Neural progenitor cell (in vitro differentiated cells): ENCODE measurements around the gene MASTL. TPM values are rescaled to one million over a fixed set of nuclear protein-coding genes. Genes with fewer than 3 reads are reported as not detected.
A peak's percentile ranks its signal among the peaks of the same experiment; 100 is the strongest.

Source experiments
- DNase-seq: peaks from one replicate; pipeline ENCODE4 v3.0.0-alpha.2; 2016; ENCODE audit warnings: low spot score
- H2AFZ ChIP-seq: fragments of 200-600 bp; sonication (generic); replicated peaks from 2 replicates; pipeline ENCODE4 v1.6.1; 2016; ENCODE audit warnings: antibody characterized with exemption
- H3F3A ChIP-seq: fragments of 200-600 bp; sonication (generic); 2 replicates; pipeline ENCODE4 v1.6.1; 2016; ENCODE audit warnings: antibody characterized with exemption, low read depth
- H3K27ac ChIP-seq: fragments of 200-600 bp; sonication (generic); 2 replicates; pipeline ENCODE4 v1.5.1; 2016; ENCODE audit warnings: mild to moderate bottlenecking
- H3K27me3 ChIP-seq: fragments of 200-600 bp; sonication (generic); 2 replicates; pipeline ENCODE4 v1.6.1; 2016; ENCODE audit warnings: mild to moderate bottlenecking, moderate library complexity
- H3K36me3 ChIP-seq: fragments of 200-600 bp; sonication (generic); 2 replicates; pipeline ENCODE4 v1.5.1; 2016
- H3K4me1 ChIP-seq: fragments of 200-600 bp; sonication (generic); 2 replicates; pipeline ENCODE4 v1.6.1; 2016; ENCODE audit warnings: mixed run types
- H3K4me2 ChIP-seq: fragments of 200-600 bp; sonication (generic); 2 replicates; pipeline ENCODE4 v1.6.1; 2016
- H3K4me3 ChIP-seq: fragments of 200-600 bp; sonication (generic); 2 replicates; pipeline ENCODE4 v1.5.1; 2016
- H3K79me2 ChIP-seq: fragments of 200-600 bp; sonication (generic); 2 replicates; pipeline ENCODE4 v1.6.1; 2016; ENCODE audit warnings: low read depth
- H3K9ac ChIP-seq: fragments of 200-600 bp; sonication (generic); 2 replicates; pipeline ENCODE4 v1.6.1; 2016
- H3K9me3 ChIP-seq: fragments of 200-600 bp; sonication (generic); 2 replicates; pipeline ENCODE4 v1.5.1; 2016; ENCODE audit warnings: low read depth
- H4K20me1 ChIP-seq: fragments of 200-600 bp; sonication (generic); 2 replicates; pipeline ENCODE4 v1.6.1; 2016; ENCODE audit warnings: low read depth
- H3K27ac Mint-ChIP-seq: 3 replicates; pipeline ENCODE4 v1.8.0; 2021; ENCODE audit warnings: mixed read lengths
- H3K27me3 Mint-ChIP-seq: 2 replicates; pipeline ENCODE4 v1.8.0; 2022; ENCODE audit warnings: low read depth, mild to moderate bottlenecking, inconsistent platforms, moderate library complexity, mixed read lengths; ENCODE audit not compliant: insufficient read depth
- H3K36me3 Mint-ChIP-seq: 3 replicates; pipeline ENCODE4 v1.8.0; 2021; ENCODE audit warnings: mixed read lengths
- H3K4me1 Mint-ChIP-seq: 3 replicates; pipeline ENCODE4 v1.8.0; 2021; ENCODE audit warnings: mixed read lengths
- H3K4me3 Mint-ChIP-seq: 3 replicates; pipeline ENCODE4 v1.8.0; 2021; ENCODE audit warnings: mild to moderate bottlenecking, moderate library complexity, mixed read lengths
- H3K9me3 Mint-ChIP-seq: 3 replicates; pipeline ENCODE4 v1.8.0; 2020; ENCODE audit warnings: mixed read lengths
- EZH2 ChIP-seq: fragments of 200-600 bp; sonication (generic); IDR thresholded peaks from 2 replicates; pipeline ENCODE4 v1.6.1; 2017; ENCODE audit warnings: antibody characterized with exemption, mild to moderate bottlenecking, moderate library complexity
- EZH2phosphoT487 ChIP-seq: fragments of 200-600 bp; sonication (generic); IDR thresholded peaks from 2 replicates; pipeline ENCODE4 v1.6.1; 2017; ENCODE audit warnings: antibody characterized with exemption
- total RNA-seq: library from RNA; depleted of rRNA; stranded (reverse); fragments of >200 nt; gene quantifications from 2 replicates; pipeline ENCODE4 v1.2.3, GENCODE V29; 2015; ENCODE audit warnings: low replicate concordance
- TF ChIP-seq, protein P1 (sequence below): fragments of 200-600 bp; sonication (generic); IDR thresholded peaks from 2 replicates; pipeline ENCODE4 v1.5.1; 2017; ENCODE audit warnings: antibody characterized with exemption, mild to moderate bottlenecking

Gene MASTL
- total RNA-seq, 1 donor from 2014 or later: 84.3 TPM

DNA sequence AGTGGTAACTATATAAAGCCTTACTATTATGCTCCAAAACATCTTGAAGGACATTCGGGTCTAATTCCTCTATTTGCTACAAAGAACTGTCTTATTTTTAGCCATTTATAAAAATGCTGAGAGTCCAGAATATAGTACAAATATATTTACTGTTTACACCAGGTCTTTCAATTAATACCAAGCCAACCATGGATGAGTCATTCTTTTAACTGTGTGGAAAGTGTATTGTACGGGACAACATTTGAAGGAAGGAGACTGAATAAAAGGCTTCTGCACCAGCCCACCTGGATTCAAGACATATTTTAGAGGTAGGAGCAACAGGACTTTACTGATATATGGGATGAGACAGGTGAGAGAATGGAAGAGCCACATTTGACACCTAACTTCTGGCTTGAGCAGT, 35.4 kb downstream of the MASTL start:
- Histone ChIP-seq H3K4me1 (no peaks in the 10 kb centered on the region), H3K36me3 (no peaks in the 10 kb centered on the region), H3K9ac (no peak overlapping the region), H3K4me2 (no peak overlapping the region), H3K79me2 (no peaks in the 10 kb centered on the region), H4K20me1 (no peaks in the 10 kb centered on the region), H2AFZ (no peak overlapping the region), H3K9me3 (no peaks in the 10 kb centered on the region), H3K27me3 (no peaks in the 10 kb centered on the region), H3K27ac (no peak overlapping the region), H3K4me3 (no peak overlapping the region), H3F3A (peaks cover 23% of the 10 kb centered on the region)
- no peaks in the 10 kb centered on the region for H3K4me1 Mint-ChIP-seq
- H3K4me3 Mint-ChIP-seq: no peak overlapping the region
- DNase-seq: no peak
- no peak overlapping the region for H3K27ac Mint-ChIP-seq
- no peaks in the 10 kb centered on the region for H3K9me3 Mint-ChIP-seq
- H3K36me3 Mint-ChIP-seq: peaks cover 5% of the 10 kb centered on the region
- TF ChIP-seq EZH2phosphoT487 (no peak), EZH2 (no peak)
- TF ChIP-seq, protein P1, sequence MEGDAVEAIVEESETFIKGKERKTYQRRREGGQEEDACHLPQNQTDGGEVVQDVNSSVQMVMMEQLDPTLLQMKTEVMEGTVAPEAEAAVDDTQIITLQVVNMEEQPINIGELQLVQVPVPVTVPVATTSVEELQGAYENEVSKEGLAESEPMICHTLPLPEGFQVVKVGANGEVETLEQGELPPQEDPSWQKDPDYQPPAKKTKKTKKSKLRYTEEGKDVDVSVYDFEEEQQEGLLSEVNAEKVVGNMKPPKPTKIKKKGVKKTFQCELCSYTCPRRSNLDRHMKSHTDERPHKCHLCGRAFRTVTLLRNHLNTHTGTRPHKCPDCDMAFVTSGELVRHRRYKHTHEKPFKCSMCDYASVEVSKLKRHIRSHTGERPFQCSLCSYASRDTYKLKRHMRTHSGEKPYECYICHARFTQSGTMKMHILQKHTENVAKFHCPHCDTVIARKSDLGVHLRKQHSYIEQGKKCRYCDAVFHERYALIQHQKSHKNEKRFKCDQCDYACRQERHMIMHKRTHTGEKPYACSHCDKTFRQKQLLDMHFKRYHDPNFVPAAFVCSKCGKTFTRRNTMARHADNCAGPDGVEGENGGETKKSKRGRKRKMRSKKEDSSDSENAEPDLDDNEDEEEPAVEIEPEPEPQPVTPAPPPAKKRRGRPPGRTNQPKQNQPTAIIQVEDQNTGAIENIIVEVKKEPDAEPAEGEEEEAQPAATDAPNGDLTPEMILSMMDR: no peak
- no peaks in the 10 kb centered on the region for H3K27me3 Mint-ChIP-seq

DNA sequence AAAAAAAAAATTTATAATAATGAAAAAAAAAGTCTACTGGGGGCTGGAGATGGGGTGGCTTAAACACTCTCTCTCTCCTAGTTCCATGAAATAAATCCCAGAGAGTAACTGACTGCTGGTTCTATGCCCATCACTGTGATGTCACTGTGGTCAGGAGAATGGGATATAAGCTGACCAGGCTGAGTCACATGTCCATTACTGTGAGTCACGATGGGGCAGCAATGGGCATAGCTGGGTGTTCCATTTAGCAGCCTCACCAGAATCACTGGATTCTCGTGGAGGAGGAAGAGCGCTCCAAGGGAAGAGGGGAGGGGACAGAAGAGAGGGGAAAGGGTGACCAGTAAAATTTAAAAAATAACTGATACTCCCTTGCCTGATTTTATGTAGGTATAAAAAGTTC, 37.1 kb downstream of the MASTL start:
- H3K4me1 Mint-ChIP-seq: no peaks in the 10 kb centered on the region
- Histone ChIP-seq H4K20me1 (no peaks in the 10 kb centered on the region), H3K9ac (no peak overlapping the region), H3K27ac (no peak overlapping the region), H3K9me3 (no peaks in the 10 kb centered on the region), H3F3A (peaks cover 15% of the 10 kb centered on the region), H2AFZ (no peak overlapping the region), H3K36me3 (no peaks in the 10 kb centered on the region), H3K4me1 (no peaks in the 10 kb centered on the region), H3K4me2 (no peak overlapping the region), H3K79me2 (no peaks in the 10 kb centered on the region), H3K4me3 (no peak overlapping the region), H3K27me3 (no peaks in the 10 kb centered on the region)
- H3K27ac Mint-ChIP-seq: no peak overlapping the region
- no peaks in the 10 kb centered on the region for H3K27me3 Mint-ChIP-seq
- H3K9me3 Mint-ChIP-seq: no peaks in the 10 kb centered on the region
- H3K4me3 Mint-ChIP-seq: no peak overlapping the region
- TF ChIP-seq EZH2phosphoT487 (no peak), EZH2 (no peak)
- DNase-seq: no peak
- H3K36me3 Mint-ChIP-seq: peaks cover under 1% of the 10 kb centered on the region

DNA sequence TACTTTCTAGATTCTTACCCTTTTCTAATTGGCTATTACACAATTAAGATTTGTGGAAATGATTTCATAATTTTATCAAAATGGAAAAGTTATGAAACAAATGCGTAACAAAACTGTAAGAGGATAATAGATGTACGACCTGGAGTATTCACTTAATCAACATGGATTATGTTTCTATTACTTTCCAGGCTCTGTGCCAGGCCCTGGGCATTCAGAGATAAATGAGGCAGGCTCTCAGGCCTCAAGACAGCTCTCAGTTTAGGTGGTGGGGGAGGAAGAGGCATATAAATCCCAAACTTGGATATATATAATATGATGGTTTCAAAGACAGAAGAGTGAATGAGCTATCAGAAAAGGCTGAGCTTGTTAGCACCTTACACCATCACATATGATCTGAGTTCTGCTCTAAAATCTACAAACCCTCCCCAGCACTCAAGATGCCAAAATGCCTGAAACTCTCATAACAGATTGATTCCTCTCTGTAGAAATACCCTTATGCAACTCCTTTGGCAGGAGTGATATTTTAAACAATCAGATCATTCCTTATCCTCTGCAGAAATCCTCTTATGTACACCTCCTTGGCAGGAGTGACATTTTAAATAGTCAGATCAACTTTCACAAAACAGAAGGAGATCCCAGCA, 42.9 kb downstream of the MASTL start:
- TF ChIP-seq EZH2 (no peak), EZH2phosphoT487 (no peak)
- TF ChIP-seq, protein P1: no peak
- Histone ChIP-seq H3K27ac (peak overlapping the region; percentile 44), H2AFZ (no peak overlapping the region), H3F3A (peaks cover 4% of the 10 kb centered on the region), H3K36me3 (no peaks in the 10 kb centered on the region), H3K9ac (no peak overlapping the region), H4K20me1 (no peaks in the 10 kb centered on the region), H3K9me3 (no peaks in the 10 kb centered on the region), H3K4me2 (peak overlapping the region; percentile 31), H3K4me3 (no peak overlapping the region), H3K79me2 (no peaks in the 10 kb centered on the region), H3K4me1 (peaks cover 5% of the 10 kb centered on the region), H3K27me3 (no peaks in the 10 kb centered on the region)
- Mint-ChIP-seq H3K36me3 (peaks cover 10% of the 10 kb centered on the region), H3K4me1 (peaks cover 5% of the 10 kb centered on the region), H3K9me3 (no peaks in the 10 kb centered on the region), H3K27me3 (no peaks in the 10 kb centered on the region), H3K27ac (no peak overlapping the region), H3K4me3 (no peak overlapping the region)
- no peak for DNase-seq

DNA sequence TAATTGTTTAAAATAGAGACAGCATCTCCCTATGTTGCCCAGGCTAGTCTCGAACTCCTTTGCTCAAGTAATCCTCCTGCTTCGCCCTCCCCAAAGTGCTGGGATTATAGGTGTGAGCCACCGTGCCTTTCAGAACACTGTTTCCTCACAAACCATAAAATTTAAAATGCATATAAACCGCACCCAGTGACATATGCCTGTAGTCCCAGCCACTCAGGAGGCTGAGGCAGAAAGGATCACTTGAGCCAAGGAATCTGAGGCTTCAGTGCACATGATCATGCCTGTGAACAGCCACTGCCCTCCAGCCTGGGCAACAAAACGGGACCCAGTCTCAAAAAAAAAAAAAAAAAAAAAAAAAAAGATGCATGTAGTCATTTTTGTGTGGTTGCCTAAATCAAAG, 48.7 kb downstream of the MASTL start:
- Histone ChIP-seq H3K9ac (no peak overlapping the region), H3K4me3 (no peak overlapping the region), H3K27me3 (no peaks in the 10 kb centered on the region), H3K9me3 (no peaks in the 10 kb centered on the region), H3K36me3 (no peaks in the 10 kb centered on the region), H3K4me1 (no peaks in the 10 kb centered on the region), H3F3A (no peaks in the 10 kb centered on the region), H4K20me1 (no peaks in the 10 kb centered on the region), H3K27ac (no peak overlapping the region), H2AFZ (no peak overlapping the region), H3K79me2 (no peaks in the 10 kb centered on the region), H3K4me2 (no peak overlapping the region)
- Mint-ChIP-seq H3K36me3 (peaks cover 17% of the 10 kb centered on the region), H3K27ac (no peak overlapping the region), H3K4me3 (no peak overlapping the region), H3K27me3 (no peaks in the 10 kb centered on the region), H3K9me3 (no peaks in the 10 kb centered on the region), H3K4me1 (no peaks in the 10 kb centered on the region)
- no peak for DNase-seq
- TF ChIP-seq, protein P1: no peak
- TF ChIP-seq EZH2 (no peak), EZH2phosphoT487 (no peak)
